ENCODE results near the gene GNG7. TPM values are rescaled to one million over a fixed set of nuclear protein-coding genes. Genes with fewer than 3 reads are reported as not detected.
"Not testable (repeated sequence)": the region's sequence is repeated elsewhere in the genome, so short reads cannot be mapped to it uniquely, and the experiment has no call there.

The GNG7 gene
- total RNA-seq, 1 donor from 2014 or later: 0.13 TPM

- H3K27me3 Mint-ChIP-seq (ENCODE audit: insufficient read depth); DNase-seq (ENCODE audit: low spot score); H3K9me3 Mint-ChIP-seq; H3K27ac Mint-ChIP-seq; H3K36me3 Mint-ChIP-seq (ENCODE audit: low read depth): not testable (repeated sequence)
- Mint-ChIP-seq H3K4me1 (ENCODE audit: low read depth) (peaks cover 55% of the 10 kb centered on the region), H3K4me3 (peak overlapping the region; percentile 63)
- intact Hi-C loops (cut with micrococcal nuclease): loop anchor here (2.0 kb wide), 1 partner anchor 35 kb away; no protein-coding TSS in a partner anchor
Observed at GRCh38 chr19:2563546-2563945, 138.9 kb downstream of the GNG7 start.

- Mint-ChIP-seq H3K27ac (peak overlapping the region; percentile 92), H3K27me3 (ENCODE audit: insufficient read depth) (no peaks in the 10 kb centered on the region), H3K36me3 (ENCODE audit: low read depth) (no peaks in the 10 kb centered on the region), H3K4me1 (ENCODE audit: low read depth) (peaks cover 43% of the 10 kb centered on the region), H3K9me3 (no peaks in the 10 kb centered on the region), H3K4me3 (peak overlapping the region; percentile 79)
- intact Hi-C loops (cut with micrococcal nuclease): loop anchor here (1.0 to 2.0 kb wide), 3 partner anchors 9 to 86 kb away; partner anchors contain the start of gene GADD45B
- DNase-seq (ENCODE audit: low spot score): peak; percentile 75
Observed at GRCh38 chr19:2561895-2562294, 140.6 kb downstream of the GNG7 start.

- peaks cover 43% of the 10 kb centered on the region for H3K4me1 Mint-ChIP-seq (ENCODE audit: low read depth)
- no peaks in the 10 kb centered on the region for H3K27me3 Mint-ChIP-seq (ENCODE audit: insufficient read depth)
- peak overlapping the region; percentile 79 for H3K4me3 Mint-ChIP-seq
- intact Hi-C loops (cut with micrococcal nuclease): no loop called here
- DNase-seq (ENCODE audit: low spot score): no peak
- peak overlapping the region; percentile 92 for H3K27ac Mint-ChIP-seq
- no peaks in the 10 kb centered on the region for H3K9me3 Mint-ChIP-seq
- no peaks in the 10 kb centered on the region for H3K36me3 Mint-ChIP-seq (ENCODE audit: low read depth)
Observed at GRCh38 chr19:2561221-2561620, 141.3 kb downstream of the GNG7 start.

GRCh38 chr19:2560369-2560768 is 142.1 kb downstream of the GNG7 start:
- no peaks in the 10 kb centered on the region for H3K27me3 Mint-ChIP-seq (ENCODE audit: insufficient read depth)
- no peaks in the 10 kb centered on the region for H3K36me3 Mint-ChIP-seq (ENCODE audit: low read depth)
- no peak for DNase-seq (ENCODE audit: low spot score)
- intact Hi-C loops (cut with micrococcal nuclease): no loop called here
- H3K4me1 Mint-ChIP-seq (ENCODE audit: low read depth): peaks cover 43% of the 10 kb centered on the region
- H3K4me3 Mint-ChIP-seq: no peak overlapping the region
- H3K9me3 Mint-ChIP-seq: no peaks in the 10 kb centered on the region
- no peak overlapping the region for H3K27ac Mint-ChIP-seq

- Mint-ChIP-seq H3K36me3 (ENCODE audit: low read depth) (no peaks in the 10 kb centered on the region), H3K27me3 (ENCODE audit: insufficient read depth) (no peaks in the 10 kb centered on the region), H3K4me1 (ENCODE audit: low read depth) (peaks cover 32% of the 10 kb centered on the region), H3K4me3 (no peak overlapping the region), H3K9me3 (no peaks in the 10 kb centered on the region), H3K27ac (no peak overlapping the region)
- DNase-seq (ENCODE audit: low spot score): no peak
- intact Hi-C loops (cut with micrococcal nuclease): no loop called here
Observed at GRCh38 chr19:2558543-2558942, 144.0 kb downstream of the GNG7 start.

GRCh38 chr19:2558131-2558530 is 144.4 kb downstream of the GNG7 start:
- intact Hi-C loops (cut with micrococcal nuclease); DNase-seq (ENCODE audit: low spot score); H3K9me3 Mint-ChIP-seq; H3K27ac Mint-ChIP-seq; H3K4me3 Mint-ChIP-seq; H3K27me3 Mint-ChIP-seq (ENCODE audit: insufficient read depth); H3K36me3 Mint-ChIP-seq (ENCODE audit: low read depth): not testable (repeated sequence)
- H3K4me1 Mint-ChIP-seq (ENCODE audit: low read depth): peaks cover 29% of the 10 kb centered on the region

- DNase-seq (ENCODE audit: low spot score): no peak
- Mint-ChIP-seq H3K4me3 (no peak overlapping the region), H3K9me3 (no peaks in the 10 kb centered on the region), H3K4me1 (ENCODE audit: low read depth) (peaks cover 27% of the 10 kb centered on the region), H3K27ac (no peak overlapping the region), H3K27me3 (ENCODE audit: insufficient read depth) (no peaks in the 10 kb centered on the region), H3K36me3 (ENCODE audit: low read depth) (no peaks in the 10 kb centered on the region)
- intact Hi-C loops (cut with micrococcal nuclease): no loop called here
Observed at GRCh38 chr19:2557093-2557440, 145.4 kb downstream of the GNG7 start.

- H3K4me3 Mint-ChIP-seq: no peak overlapping the region
- H3K9me3 Mint-ChIP-seq: no peaks in the 10 kb centered on the region
- H3K36me3 Mint-ChIP-seq (ENCODE audit: low read depth): no peaks in the 10 kb centered on the region
- no peak for DNase-seq (ENCODE audit: low spot score)
- intact Hi-C loops (cut with micrococcal nuclease): no loop called here
- peaks cover 25% of the 10 kb centered on the region for H3K4me1 Mint-ChIP-seq (ENCODE audit: low read depth)
- no peaks in the 10 kb centered on the region for H3K27me3 Mint-ChIP-seq (ENCODE audit: insufficient read depth)
- no peak overlapping the region for H3K27ac Mint-ChIP-seq
Observed at GRCh38 chr19:2556221-2557092, 146.0 kb downstream of the GNG7 start.

- intact Hi-C loops (cut with micrococcal nuclease): no loop called here
- Mint-ChIP-seq H3K9me3 (no peaks in the 10 kb centered on the region), H3K4me1 (ENCODE audit: low read depth) (peaks cover 21% of the 10 kb centered on the region), H3K36me3 (ENCODE audit: low read depth) (no peaks in the 10 kb centered on the region), H3K27ac (no peak overlapping the region), H3K4me3 (no peak overlapping the region), H3K27me3 (ENCODE audit: insufficient read depth) (no peaks in the 10 kb centered on the region)
- DNase-seq (ENCODE audit: low spot score): no peak
Observed at GRCh38 chr19:2555422-2556220, 146.9 kb downstream of the GNG7 start.

GRCh38 chr19:2554856-2555255 is 147.6 kb downstream of the GNG7 start:
- H3K27ac Mint-ChIP-seq: no peak overlapping the region
- H3K4me3 Mint-ChIP-seq: no peak overlapping the region
- H3K36me3 Mint-ChIP-seq (ENCODE audit: low read depth): no peaks in the 10 kb centered on the region
- no peaks in the 10 kb centered on the region for H3K27me3 Mint-ChIP-seq (ENCODE audit: insufficient read depth)
- DNase-seq (ENCODE audit: low spot score): no peak
- intact Hi-C loops (cut with micrococcal nuclease): no loop called here
- H3K4me1 Mint-ChIP-seq (ENCODE audit: low read depth): peaks cover 19% of the 10 kb centered on the region
- H3K9me3 Mint-ChIP-seq: no peaks in the 10 kb centered on the region

- Mint-ChIP-seq H3K9me3 (no peaks in the 10 kb centered on the region), H3K36me3 (ENCODE audit: low read depth) (peaks cover 3% of the 10 kb centered on the region), H3K27ac (no peak overlapping the region), H3K4me3 (no peak overlapping the region), H3K27me3 (ENCODE audit: insufficient read depth) (no peaks in the 10 kb centered on the region), H3K4me1 (ENCODE audit: low read depth) (peaks cover 16% of the 10 kb centered on the region)
- DNase-seq (ENCODE audit: low spot score): no peak
- intact Hi-C loops (cut with micrococcal nuclease): loop anchor here (1.0 to 2.0 kb wide), 5 partner anchors 9 to 77 kb away; partner anchors contain the start of gene GADD45B
Observed at GRCh38 chr19:2553510-2553909, 149.0 kb downstream of the GNG7 start.

- no peaks in the 10 kb centered on the region for H3K27me3 Mint-ChIP-seq (ENCODE audit: insufficient read depth)
- peak overlapping the region; percentile 74 for H3K27ac Mint-ChIP-seq
- peaks cover 3% of the 10 kb centered on the region for H3K36me3 Mint-ChIP-seq (ENCODE audit: low read depth)
- intact Hi-C loops (cut with micrococcal nuclease): loop anchor here (1.0 to 2.0 kb wide), 5 partner anchors 9 to 77 kb away; partner anchors contain the start of gene GADD45B
- H3K9me3 Mint-ChIP-seq: no peaks in the 10 kb centered on the region
- DNase-seq (ENCODE audit: low spot score): peak; percentile 69
- peaks cover 16% of the 10 kb centered on the region for H3K4me1 Mint-ChIP-seq (ENCODE audit: low read depth)
- H3K4me3 Mint-ChIP-seq: peak overlapping the region; percentile 7
Observed at GRCh38 chr19:2552859-2553258, 149.6 kb downstream of the GNG7 start.

GRCh38 chr19:2551864-2552185 is 150.7 kb downstream of the GNG7 start:
- no peaks in the 10 kb centered on the region for H3K9me3 Mint-ChIP-seq
- peaks cover 16% of the 10 kb centered on the region for H3K4me1 Mint-ChIP-seq (ENCODE audit: low read depth)
- H3K27ac Mint-ChIP-seq: no peak overlapping the region
- DNase-seq (ENCODE audit: low spot score): no peak
- intact Hi-C loops (cut with micrococcal nuclease): loop anchor here (2.0 kb wide), 1 partner anchor 57 kb away; no protein-coding TSS in a partner anchor
- H3K36me3 Mint-ChIP-seq (ENCODE audit: low read depth): peaks cover 3% of the 10 kb centered on the region
- no peaks in the 10 kb centered on the region for H3K27me3 Mint-ChIP-seq (ENCODE audit: insufficient read depth)
- no peak overlapping the region for H3K4me3 Mint-ChIP-seq
